ENCODE measurements around the gene ARHGAP24.

ARHGAP24 gene

DNA sequence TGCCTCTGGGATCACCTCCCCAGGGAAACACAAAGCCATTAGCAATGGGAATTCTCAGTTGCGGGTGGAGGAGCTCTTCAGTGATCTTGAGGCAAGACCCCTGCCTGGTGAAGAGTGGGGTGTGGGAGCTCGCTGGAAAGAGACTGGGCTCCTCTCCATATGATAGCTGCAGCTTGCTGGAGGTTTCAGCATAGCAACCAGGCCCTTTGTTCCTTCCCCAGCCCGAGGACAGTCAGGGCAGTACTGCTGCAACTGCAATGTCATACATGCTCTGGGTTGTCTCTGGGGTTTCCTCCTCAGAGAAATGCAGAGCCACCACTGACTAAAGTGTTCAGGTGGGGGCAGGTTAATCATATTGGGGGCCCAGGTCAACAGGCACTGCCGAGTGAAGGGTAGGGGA lies 81.3 kb downstream of the ARHGAP24 start:
- Histone ChIP-seq H3K27ac (ENCODE audit: low read depth, low read length) (no peak overlapping the region), H3K4me3 (ENCODE audit: low read length) (no peak overlapping the region), H3K9ac (ENCODE audit: low read depth, low read length) (no peak overlapping the region), H3K36me3 (ENCODE audit: insufficient read depth, low read length) (no peaks in the 10 kb centered on the region), H3K27me3 (ENCODE audit: insufficient read depth, low read length) (no peaks in the 10 kb centered on the region), H3K9me3 (ENCODE audit: insufficient read depth, low read depth, low read length) (no peaks in the 10 kb centered on the region; the same call in 1 of the 2 replicates), H3K4me1 (ENCODE audit: insufficient read depth, low read length) (no peaks in the 10 kb centered on the region)
- WGBS = 78% methylated on average over 4 of the region's 4 CpGs

DNA sequence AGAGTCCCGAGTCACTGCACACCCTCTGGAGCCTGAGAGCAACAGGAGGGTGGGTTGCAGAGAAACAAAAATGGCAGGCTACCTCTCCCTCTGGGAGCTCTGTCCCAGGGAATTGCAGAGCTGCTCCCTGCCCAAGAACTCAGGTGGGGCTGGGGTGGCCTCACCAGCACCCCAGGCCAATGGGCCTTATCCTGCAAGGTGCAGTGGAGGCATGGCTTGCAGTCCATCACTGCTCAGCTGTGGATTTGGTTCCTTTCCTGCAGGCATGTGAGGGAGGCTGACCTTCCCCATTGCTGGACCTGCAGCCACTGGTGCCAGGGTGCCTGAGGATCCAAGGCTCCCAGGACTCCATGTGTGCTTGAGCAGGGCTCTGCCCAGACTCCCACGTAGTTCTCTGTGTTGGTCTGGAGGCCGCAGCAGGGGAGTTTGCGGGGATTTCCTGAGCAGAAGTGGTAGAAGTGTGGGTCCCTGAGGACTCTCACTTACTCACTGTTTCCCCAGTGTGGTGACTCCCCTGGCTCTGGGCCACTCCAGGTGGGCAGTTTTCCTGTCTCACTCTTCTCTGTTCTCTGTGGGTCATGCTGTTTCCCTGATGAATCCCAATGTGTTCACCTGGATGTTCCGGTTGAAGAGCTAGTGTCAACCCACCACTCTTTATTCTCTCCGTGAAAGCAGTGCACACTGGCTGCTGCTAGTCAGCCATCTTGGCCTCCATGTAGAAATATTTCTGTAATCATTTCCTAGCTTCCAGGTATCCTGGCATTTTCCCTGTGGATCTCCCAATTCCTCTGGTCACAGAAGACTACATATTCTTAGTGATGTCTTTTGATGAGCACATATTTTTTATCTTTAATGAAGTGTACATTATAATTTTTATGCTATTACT lies 82.3 kb downstream of the ARHGAP24 start:
- H3K9ac ChIP-seq (ENCODE audit: low read depth, low read length) = no peak overlapping the region
- H3K9me3 ChIP-seq (ENCODE audit: insufficient read depth, low read depth, low read length) = no peaks in the 10 kb centered on the region; the same call in 1 of the 2 replicates
- H3K27me3 ChIP-seq (ENCODE audit: insufficient read depth, low read length) = no peaks in the 10 kb centered on the region
- no peaks in the 10 kb centered on the region for H3K4me1 ChIP-seq (ENCODE audit: insufficient read depth, low read length)
- no peak overlapping the region for H3K4me3 ChIP-seq (ENCODE audit: low read length)
- no peak overlapping the region for H3K27ac ChIP-seq (ENCODE audit: low read depth, low read length)
- 79% methylated on average over 6 of the region's 6 CpGs for WGBS
- no peaks in the 10 kb centered on the region for H3K36me3 ChIP-seq (ENCODE audit: insufficient read depth, low read length)

- WGBS = 87% methylated on average over 3 of the region's 4 CpGs
- Histone ChIP-seq H3K36me3 (ENCODE audit: insufficient read depth, low read length) (no peaks in the 10 kb centered on the region), H3K27ac (ENCODE audit: low read depth, low read length) (no peak overlapping the region), H3K9me3 (ENCODE audit: insufficient read depth, low read depth, low read length) (no peaks in the 10 kb centered on the region), H3K4me3 (ENCODE audit: low read length) (no peak overlapping the region), H3K9ac (ENCODE audit: low read depth, low read length) (no peak overlapping the region), H3K27me3 (ENCODE audit: insufficient read depth, low read length) (no peaks in the 10 kb centered on the region), H3K4me1 (ENCODE audit: insufficient read depth, low read length) (no peaks in the 10 kb centered on the region)
These were observed 91.0 kb downstream of the ARHGAP24 start for GRCh38 chr4:85565761-85566480.

GRCh38 chr4:85569730-85570299 lies 94.9 kb downstream of the ARHGAP24 start:
- H3K9me3 ChIP-seq (ENCODE audit: insufficient read depth, low read depth, low read length) = no peaks in the 10 kb centered on the region
- H3K27ac ChIP-seq (ENCODE audit: low read depth, low read length) = no peak overlapping the region
- H3K36me3 ChIP-seq (ENCODE audit: insufficient read depth, low read length) = no peaks in the 10 kb centered on the region
- H3K4me1 ChIP-seq (ENCODE audit: insufficient read depth, low read length) = no peaks in the 10 kb centered on the region
- H3K9ac ChIP-seq (ENCODE audit: low read depth, low read length) = no peak overlapping the region
- WGBS = 78% methylated on average over 2 of the region's 2 CpGs
- H3K27me3 ChIP-seq (ENCODE audit: insufficient read depth, low read length) = no peaks in the 10 kb centered on the region
- H3K4me3 ChIP-seq (ENCODE audit: low read length) = no peak overlapping the region

DNA sequence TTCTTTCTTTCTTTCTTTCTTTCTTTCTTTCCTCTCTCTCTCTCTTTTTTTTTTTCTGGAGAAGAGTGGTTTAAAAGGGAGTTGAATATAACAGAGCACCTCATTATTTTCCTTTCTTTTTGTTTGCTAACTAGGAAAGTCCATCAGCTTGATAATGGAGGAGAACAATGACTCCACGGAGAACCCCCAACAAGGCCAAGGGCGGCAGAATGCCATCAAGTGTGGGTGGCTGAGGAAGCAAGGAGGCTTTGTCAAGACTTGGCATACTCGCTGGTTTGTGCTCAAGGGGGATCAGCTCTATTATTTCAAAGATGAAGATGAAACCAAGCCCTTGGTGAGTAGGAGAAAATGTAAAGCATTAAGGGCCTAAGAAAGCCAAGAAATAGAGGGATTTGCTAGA lies 95.4 kb downstream of the ARHGAP24 start:
- H3K27ac ChIP-seq (ENCODE audit: low read depth, low read length) = no peak overlapping the region

GRCh38 chr4:85571008-85571407 lies 96.1 kb downstream of the ARHGAP24 start:
- no peaks in the 10 kb centered on the region for H3K27me3 ChIP-seq (ENCODE audit: insufficient read depth, low read length)
- H3K36me3 ChIP-seq (ENCODE audit: insufficient read depth, low read length) = no peaks in the 10 kb centered on the region
- H3K9ac ChIP-seq (ENCODE audit: low read depth, low read length) = no peak overlapping the region
- H3K9me3 ChIP-seq (ENCODE audit: insufficient read depth, low read depth, low read length) = no peaks in the 10 kb centered on the region
- H3K4me3 ChIP-seq (ENCODE audit: low read length) = no peak overlapping the region
- no peaks in the 10 kb centered on the region for H3K4me1 ChIP-seq (ENCODE audit: insufficient read depth, low read length)
- no peak overlapping the region for H3K27ac ChIP-seq (ENCODE audit: low read depth, low read length)

More for the DNA sequence above, 95.4 kb downstream of the ARHGAP24 start:
- Histone ChIP-seq H3K4me3 (ENCODE audit: low read length) (no peak overlapping the region), H3K27me3 (ENCODE audit: insufficient read depth, low read length) (no peaks in the 10 kb centered on the region), H3K9ac (ENCODE audit: low read depth, low read length) (no peak overlapping the region), H3K9me3 (ENCODE audit: insufficient read depth, low read depth, low read length) (no peaks in the 10 kb centered on the region), H3K4me1 (ENCODE audit: insufficient read depth, low read length) (no peaks in the 10 kb centered on the region), H3K36me3 (ENCODE audit: insufficient read depth, low read length) (no peaks in the 10 kb centered on the region)
- 70% methylated on average over 3 of the region's 3 CpGs for WGBS

DNA sequence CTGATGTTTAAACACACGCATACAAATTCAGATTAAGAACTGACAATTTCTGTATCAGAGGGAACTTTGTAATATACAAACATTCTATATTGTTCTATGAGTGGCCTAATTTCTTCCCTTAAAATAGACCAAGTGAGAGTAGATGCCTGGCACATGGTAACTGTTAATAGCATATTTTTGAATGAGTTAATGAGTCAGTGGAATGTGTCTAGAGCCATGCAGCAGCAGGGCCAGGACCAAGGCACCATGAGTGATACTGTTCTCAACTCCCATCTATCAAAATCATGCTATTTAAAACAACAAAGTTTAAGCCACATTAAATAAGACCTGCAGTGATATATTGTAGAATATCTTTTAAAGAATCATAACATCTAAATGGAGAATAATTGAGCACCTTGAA lies 98.3 kb downstream of the ARHGAP24 start:
- Histone ChIP-seq H3K4me3 (ENCODE audit: low read length) (no peak overlapping the region), H3K9me3 (ENCODE audit: insufficient read depth, low read depth, low read length) (no peaks in the 10 kb centered on the region), H3K27me3 (ENCODE audit: insufficient read depth, low read length) (no peaks in the 10 kb centered on the region), H3K36me3 (ENCODE audit: insufficient read depth, low read length) (no peaks in the 10 kb centered on the region), H3K9ac (ENCODE audit: low read depth, low read length) (no peak overlapping the region), H3K4me1 (ENCODE audit: insufficient read depth, low read length) (no peaks in the 10 kb centered on the region), H3K27ac (ENCODE audit: low read depth, low read length) (no peak overlapping the region)
- WGBS = 100% methylated on average over 1 of the region's 1 CpG

DNA sequence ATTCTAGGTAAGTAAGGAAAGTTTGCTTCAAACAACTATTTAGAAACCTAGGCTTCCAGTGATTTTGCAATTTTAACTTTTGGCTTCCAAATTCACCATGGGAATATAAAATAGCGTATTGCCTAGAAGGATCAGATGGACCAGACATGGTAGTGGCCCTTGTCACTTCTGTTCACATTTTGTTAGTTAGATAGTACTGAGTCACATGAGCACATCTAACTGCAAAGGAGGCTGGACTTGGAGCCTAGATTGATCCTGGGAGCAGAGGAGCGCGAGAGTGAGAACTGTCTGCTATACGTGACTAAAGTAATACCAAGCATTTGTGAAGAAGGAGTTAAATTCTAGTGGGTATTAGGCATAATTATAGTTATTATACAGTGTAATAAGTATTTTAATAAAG lies 102.4 kb downstream of the ARHGAP24 start:
- 86% methylated on average over 4 of the region's 4 CpGs for WGBS
- Histone ChIP-seq H3K27me3 (ENCODE audit: insufficient read depth, low read length) (no peaks in the 10 kb centered on the region), H3K27ac (ENCODE audit: low read depth, low read length) (no peak overlapping the region), H3K36me3 (ENCODE audit: insufficient read depth, low read length) (no peaks in the 10 kb centered on the region), H3K9me3 (ENCODE audit: insufficient read depth, low read depth, low read length) (no peaks in the 10 kb centered on the region), H3K4me3 (ENCODE audit: low read length) (no peak overlapping the region), H3K4me1 (ENCODE audit: insufficient read depth, low read length) (no peaks in the 10 kb centered on the region), H3K9ac (ENCODE audit: low read depth, low read length) (no peak overlapping the region)

- H3K9me3 ChIP-seq (ENCODE audit: insufficient read depth, low read depth, low read length) = no peaks in the 10 kb centered on the region
- no peak overlapping the region for H3K4me3 ChIP-seq (ENCODE audit: low read length)
- H3K27me3 ChIP-seq (ENCODE audit: insufficient read depth, low read length) = no peaks in the 10 kb centered on the region
- no peak overlapping the region for H3K9ac ChIP-seq (ENCODE audit: low read depth, low read length)
- H3K36me3 ChIP-seq (ENCODE audit: insufficient read depth, low read length) = no peaks in the 10 kb centered on the region
- WGBS = 100% methylated on average over 2 of the region's 2 CpGs
- no peak overlapping the region for H3K27ac ChIP-seq (ENCODE audit: low read depth, low read length)
- H3K4me1 ChIP-seq (ENCODE audit: insufficient read depth, low read length) = no peaks in the 10 kb centered on the region
These were observed 105.0 kb downstream of the ARHGAP24 start for GRCh38 chr4:85579942-85580341.

GRCh38 chr4:85580489-85580888 lies 105.5 kb downstream of the ARHGAP24 start:
- no peak overlapping the region for H3K27ac ChIP-seq (ENCODE audit: low read depth, low read length)
- 95% methylated on average over 5 of the region's 5 CpGs for WGBS
- no peaks in the 10 kb centered on the region for H3K9me3 ChIP-seq (ENCODE audit: insufficient read depth, low read depth, low read length)
- H3K27me3 ChIP-seq (ENCODE audit: insufficient read depth, low read length) = no peaks in the 10 kb centered on the region
- no peaks in the 10 kb centered on the region for H3K36me3 ChIP-seq (ENCODE audit: insufficient read depth, low read length)
- H3K4me3 ChIP-seq (ENCODE audit: low read length) = no peak overlapping the region
- no peak overlapping the region for H3K9ac ChIP-seq (ENCODE audit: low read depth, low read length)
- no peaks in the 10 kb centered on the region for H3K4me1 ChIP-seq (ENCODE audit: insufficient read depth, low read length)

DNA sequence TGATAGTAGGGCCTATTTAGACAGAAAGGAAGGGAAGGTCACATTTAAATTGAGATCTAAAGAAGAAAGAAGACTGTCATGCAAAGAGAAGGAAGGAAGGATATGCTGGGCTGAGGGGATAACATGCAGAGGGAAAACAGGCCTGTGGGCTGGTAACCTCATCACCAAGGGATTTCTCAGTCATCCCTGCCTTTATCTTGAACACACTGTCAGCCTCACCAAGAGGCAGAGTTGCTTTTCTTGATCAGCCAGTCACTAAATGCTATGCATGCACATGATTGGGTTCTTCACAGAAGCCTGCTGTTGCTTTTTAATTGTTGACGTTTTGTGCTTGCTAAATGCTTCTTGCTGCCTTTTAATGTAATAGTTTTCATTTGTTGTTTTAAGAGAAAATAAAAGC lies 113.0 kb downstream of the ARHGAP24 start:
- Histone ChIP-seq H3K27ac (ENCODE audit: low read depth, low read length) (no peak overlapping the region), H3K27me3 (ENCODE audit: insufficient read depth, low read length) (no peaks in the 10 kb centered on the region), H3K36me3 (ENCODE audit: insufficient read depth, low read length) (no peaks in the 10 kb centered on the region), H3K9ac (ENCODE audit: low read depth, low read length) (no peak overlapping the region), H3K4me1 (ENCODE audit: insufficient read depth, low read length) (no peaks in the 10 kb centered on the region), H3K4me3 (ENCODE audit: low read length) (no peak overlapping the region), H3K9me3 (ENCODE audit: insufficient read depth, low read depth, low read length) (no peaks in the 10 kb centered on the region)
- WGBS = 86% methylated on average over 1 of the region's 1 CpG

Measured in HUES64 (cell line).